ENCODE measurements around the gene PTPN20.
A peak's percentile ranks its signal among the peaks of the same experiment; 100 is the strongest.

PTPN20 gene

GRCh38 chr10:47035819-47036337 lies 124.7 kb downstream of the PTPN20 start:
- no peak for DNase-seq

GRCh38 chr10:47036771-47037170 lies 125.5 kb downstream of the PTPN20 start:
- DNase-seq, result no peak

GRCh38 chr10:47037654-47038425 lies 126.6 kb downstream of the PTPN20 start:
- DNase-seq, result no peak

GRCh38 chr10:47038881-47039561 lies 127.8 kb downstream of the PTPN20 start:
- DNase-seq, result peak; percentile 4

GRCh38 chr10:47039562-47039913 lies 128.3 kb downstream of the PTPN20 start:
- no peak for DNase-seq

GRCh38 chr10:47040041-47040491 lies 128.8 kb downstream of the PTPN20 start:
- DNase-seq, result no peak

GRCh38 chr10:47040681-47041080 lies 129.5 kb downstream of the PTPN20 start:
- DNase-seq, result no peak

GRCh38 chr10:47041396-47042198 lies 130.4 kb downstream of the PTPN20 start:
- no peak for DNase-seq

GRCh38 chr10:47042199-47042473 lies 130.9 kb downstream of the PTPN20 start:
- no peak for DNase-seq

- no peak for DNase-seq
Measured at GRCh38 chr10:47042780-47043750, 131.8 kb downstream of the PTPN20 start.

- DNase-seq, result no peak
Measured at GRCh38 chr10:47043928-47044538, 132.8 kb downstream of the PTPN20 start.

GRCh38 chr10:47044741-47045140 lies 133.5 kb downstream of the PTPN20 start:
- no peak for DNase-seq

- DNase-seq, result no peak
Measured at GRCh38 chr10:47045331-47045861, 134.2 kb downstream of the PTPN20 start.

GRCh38 chr10:47046321-47047126 lies 135.3 kb downstream of the PTPN20 start:
- DNase-seq, result no peak

GRCh38 chr10:47047127-47047504 lies 135.9 kb downstream of the PTPN20 start:
- no peak for DNase-seq

GRCh38 chr10:47047577-47048525 lies 136.6 kb downstream of the PTPN20 start:
- peak; percentile 83 for DNase-seq

GRCh38 chr10:47048526-47048905 lies 137.3 kb downstream of the PTPN20 start:
- no peak for DNase-seq

- DNase-seq, result no peak
Measured at GRCh38 chr10:47049056-47049851, 138.0 kb downstream of the PTPN20 start.

- no peak for DNase-seq
Measured at GRCh38 chr10:47049906-47050305, 138.7 kb downstream of the PTPN20 start.
